GM12878 (cell line): Measurements from ENCODE around the gene PHC2.

ENCODE experiments used
- CTCF ChIP-seq, 3 experiments: IDR thresholded peaks in 2 of 3; conservative IDR thresholded peaks in 1 of 3; 2 replicates each; pipeline ENCODE4 v1.5.1; 2011; ENCODE audit warnings: low read depth in 3 of 3, low read length in 3 of 3, mild to moderate bottlenecking in 3 of 3, control low read depth in 2 of 3, moderate library complexity in 2 of 3, inconsistent platforms in 1 of 3, mixed read lengths in 1 of 3; ENCODE audit not compliant: control insufficient read depth in 2 of 3, insufficient read depth in 1 of 3; ENCODE audit errors: extremely low read depth in 1 of 3
- MEF2A ChIP-seq: IDR thresholded peaks from 2 replicates; pipeline ENCODE4 v1.6.1; 2011; ENCODE audit warnings: low read depth, mild to moderate bottlenecking, low read length, moderate library complexity; ENCODE audit not compliant: insufficient read depth
- POLR2A ChIP-seq: IDR thresholded peaks from 2 replicates; pipeline ENCODE4 v1.6.1; 2011; ENCODE audit warnings: low read depth, mild to moderate bottlenecking, low read length
- POLR2AphosphoS5 ChIP-seq: IDR thresholded peaks from 2 replicates; pipeline ENCODE4 v1.6.1; 2011; ENCODE audit warnings: mild to moderate bottlenecking, low read length, inconsistent platforms
- SIN3A ChIP-seq: IDR thresholded peaks from 2 replicates; pipeline ENCODE4 v1.6.1; 2012; ENCODE audit warnings: low read depth, low read length, improper control_type of control experiment
- SMC3 ChIP-seq: IDR thresholded peaks from 2 replicates; pipeline ENCODE4 v1.6.1; 2011; ENCODE audit warnings: low read length, improper control_type of control experiment, borderline replicate concordance
- TAF1 ChIP-seq: IDR thresholded peaks from 2 replicates; pipeline ENCODE4 v1.6.1; 2011; ENCODE audit warnings: mild to moderate bottlenecking, low read depth, low read length, borderline replicate concordance

GRCh38 chr1:33468011-33468410, 37.1 kb upstream of the PHC2 start:
- TF ChIP-seq MEF2A (no peak), SMC3 (no peak), POLR2AphosphoS5 (no peak), CTCF (IDR thresholded peaks at IDR 0.05 in 2 of 3, conservative IDR thresholded peaks at IDR 0.05 in 1 of 3; ENCODE audit: control insufficient read depth in 2 of 3, extremely low read depth in 1 of 3, insufficient read depth in 1 of 3, low read depth in 3 of 3, low read length in 3 of 3) (no peak), TAF1 (no peak), SIN3A (no peak), POLR2A (no peak)
